H9 (cell line): Measurements from ENCODE around the gene HSPBP1. TPM values are rescaled to one million over a fixed set of nuclear protein-coding genes. Genes with fewer than 3 reads are reported as not detected.
A peak's percentile ranks its signal among the peaks of the same experiment; 100 is the strongest.

ENCODE experiments used
- DNase-seq: peaks from one replicate; pipeline ENCODE4 v3.0.0-alpha.2; 2017
- H2AFZ ChIP-seq: one replicate; pipeline ENCODE4 v1.6.1; 2013; ENCODE audit warnings: mild to moderate bottlenecking, low read length, control low read depth, moderate library complexity
- H2AK5ac ChIP-seq: 2 replicates; pipeline ENCODE4 v1.6.1; 2013; ENCODE audit warnings: low read length, control low read depth, mixed read lengths; ENCODE audit not compliant: insufficient read length
- H2BK120ac ChIP-seq: one replicate; pipeline ENCODE4 v1.6.1; 2013; ENCODE audit warnings: low read depth, mild to moderate bottlenecking, low read length, control low read depth, inconsistent platforms; ENCODE audit not compliant: poor library complexity, severe bottlenecking
- H2BK12ac ChIP-seq: 2 replicates; pipeline ENCODE4 v1.6.1; 2013; ENCODE audit warnings: low read length, control low read depth, mixed read lengths, low read depth; ENCODE audit not compliant: insufficient read length
- H2BK15ac ChIP-seq: 2 replicates; pipeline ENCODE4 v1.6.1; 2013; ENCODE audit warnings: low read depth, low read length, control low read depth
- H2BK20ac ChIP-seq: one replicate; pipeline ENCODE4 v1.6.1; 2013; ENCODE audit warnings: low read depth, mild to moderate bottlenecking, low read length, control low read depth, inconsistent platforms; ENCODE audit not compliant: poor library complexity, severe bottlenecking
- H2BK5ac ChIP-seq: 2 replicates; pipeline ENCODE4 v1.6.1; 2013; ENCODE audit warnings: low read length, control low read depth, mixed read lengths; ENCODE audit not compliant: insufficient read length
- H3K14ac ChIP-seq: 2 replicates; pipeline ENCODE4 v1.6.1; 2013; ENCODE audit warnings: low read length, control low read depth; ENCODE audit not compliant: insufficient read depth
- H3K18ac ChIP-seq: 2 replicates; pipeline ENCODE4 v1.6.1; 2013; ENCODE audit warnings: low read depth, mild to moderate bottlenecking, mixed read lengths, low read length, control low read depth; ENCODE audit not compliant: insufficient read length
- H3K23ac ChIP-seq: 2 replicates; pipeline ENCODE4 v1.6.1; 2013; ENCODE audit warnings: low read length, control low read depth, mixed read lengths, low read depth; ENCODE audit not compliant: insufficient read length
- H3K23me2 ChIP-seq: 2 replicates; pipeline ENCODE4 v1.6.1; 2013; ENCODE audit warnings: low read depth, mild to moderate bottlenecking, mixed read lengths, low read length, control low read depth; ENCODE audit not compliant: insufficient read length, poor library complexity, severe bottlenecking
- H3K27ac ChIP-seq: 2 replicates; pipeline ENCODE4 v1.5.1; 2013; ENCODE audit warnings: low read length, control low read depth, mixed read lengths, low read depth; ENCODE audit not compliant: insufficient read length
- H3K27me3 ChIP-seq: 2 replicates; pipeline ENCODE4 v1.6.1; 2013; ENCODE audit warnings: low read length, control low read depth, inconsistent platforms; ENCODE audit not compliant: insufficient read depth
- H3K4ac ChIP-seq: 2 replicates; pipeline ENCODE4 v1.6.1; 2013; ENCODE audit warnings: low read depth, mild to moderate bottlenecking, control low read depth, inconsistent platforms, low read length, moderate library complexity
- H3K4me1 ChIP-seq: 2 replicates; pipeline ENCODE4 v1.6.1; 2013; ENCODE audit warnings: low read length, control low read depth, inconsistent platforms; ENCODE audit not compliant: insufficient read depth
- H3K4me2 ChIP-seq: 2 replicates; pipeline ENCODE4 v1.6.1; 2013; ENCODE audit warnings: low read length, control low read depth, mixed read lengths; ENCODE audit not compliant: insufficient read length, insufficient read depth
- H3K56ac ChIP-seq: 2 replicates; pipeline ENCODE4 v1.6.1; 2013; ENCODE audit warnings: low read depth, mild to moderate bottlenecking, mixed read lengths, low read length, control low read depth; ENCODE audit not compliant: insufficient read length
- H3K79me1 ChIP-seq: 2 replicates; pipeline ENCODE4 v1.6.1; 2013; ENCODE audit warnings: low read depth, mild to moderate bottlenecking, moderate library complexity, low read length, control low read depth, inconsistent platforms; ENCODE audit not compliant: insufficient read depth, poor library complexity, severe bottlenecking
- H3K79me2 ChIP-seq: 2 replicates; pipeline ENCODE4 v1.6.1; 2013; ENCODE audit warnings: low read length, control low read depth, inconsistent platforms; ENCODE audit not compliant: insufficient read depth
- H3K9ac ChIP-seq: 2 replicates; pipeline ENCODE4 v1.6.1; 2013; ENCODE audit warnings: low read length, control low read depth, mixed read lengths; ENCODE audit not compliant: insufficient read length; ENCODE audit errors: extremely low read depth
- H3K9me3 ChIP-seq: one replicate; pipeline ENCODE4 v1.6.1; 2013; ENCODE audit warnings: low read depth, low read length, inconsistent platforms; ENCODE audit not compliant: control insufficient read depth
- H3T11ph ChIP-seq: one replicate; pipeline ENCODE4 v1.6.1; 2013; ENCODE audit warnings: mild to moderate bottlenecking, low read length, control low read depth, inconsistent platforms
- H4K20me1 ChIP-seq: one replicate; pipeline ENCODE4 v1.6.1; 2013; ENCODE audit not compliant: control insufficient read depth, insufficient read length, insufficient read depth
- H4K5ac ChIP-seq: 2 replicates; pipeline ENCODE4 v1.6.1; 2013; ENCODE audit warnings: low read depth, mild to moderate bottlenecking, mixed read lengths, low read length, control low read depth; ENCODE audit not compliant: insufficient read length
- H4K8ac ChIP-seq: replicated peaks from 2 replicates; pipeline ENCODE4 v1.6.1; 2013; ENCODE audit warnings: low read length, control low read depth, mixed read lengths, low read depth; ENCODE audit not compliant: insufficient read length
- H4K91ac ChIP-seq: 2 replicates; pipeline ENCODE4 v1.6.1; 2013; ENCODE audit warnings: low read depth, mild to moderate bottlenecking, moderate library complexity, mixed read lengths, low read length, control low read depth; ENCODE audit not compliant: insufficient read length
- H3K27ac Mint-ChIP-seq, 3 experiments: 2 replicates in 2 of 3; 3 replicates in 1 of 3; pipeline ENCODE4 v1.8.0; 2020 to 2021; ENCODE audit warnings: mixed read lengths in 3 of 3, mild to moderate bottlenecking in 1 of 3, moderate library complexity in 1 of 3
- H3K27me3 Mint-ChIP-seq: 2 replicates; pipeline ENCODE4 v1.8.0; 2021; ENCODE audit warnings: low read depth, mild to moderate bottlenecking, moderate library complexity, mixed read lengths
- H3K36me3 Mint-ChIP-seq, 3 experiments: 2 replicates in 2 of 3; 3 replicates in 1 of 3; pipeline ENCODE4 v1.8.0; 2020 to 2021; ENCODE audit warnings: low read depth in 3 of 3, mixed read lengths in 3 of 3; ENCODE audit not compliant: insufficient read depth in 1 of 3
- H3K4me1 Mint-ChIP-seq, 2 experiments: 2 replicates each; pipeline ENCODE4 v1.8.0; 2020; ENCODE audit warnings: mixed read lengths in 2 of 2
- H3K4me3 Mint-ChIP-seq, 2 experiments: 2 replicates in 1 of 2; 3 replicates in 1 of 2; pipeline ENCODE4 v1.8.0; 2020 to 2021; ENCODE audit warnings: mild to moderate bottlenecking in 2 of 2, mixed read lengths in 2 of 2, moderate library complexity in 1 of 2
- H3K9me3 Mint-ChIP-seq, 2 experiments: 2 replicates in 1 of 2; 3 replicates in 1 of 2; pipeline ENCODE4 v1.8.0; 2020; ENCODE audit warnings: mild to moderate bottlenecking in 2 of 2, mixed read lengths in 2 of 2, moderate library complexity in 1 of 2
- WGBS: extraction: QIAGEN DNeasy Blood & Tissue Kit; methylation state at CpG from one replicate; pipeline ENCODE4 v1.1.7; 2013; ENCODE audit warnings: missing lambda C conversion rate, low lambda C conversion rate, mixed read lengths; ENCODE audit not compliant: insufficient read length; ENCODE audit errors: extremely low coverage; 5-methylcytosine and 5-hydroxymethylcytosine counted together
- total RNA-seq: library from RNA; stranded (reverse); gene quantifications from 2 replicates; pipeline ENCODE4 v1.2.1, GENCODE V29; 2021
- TF ChIP-seq, protein P1 (sequence below): fragments of 200-600 bp; sonication (generic); conservative IDR thresholded peaks from 3 replicates; pipeline ENCODE4 v1.8.0; 2021; ENCODE audit warnings: antibody characterized with exemption, mild to moderate bottlenecking

Gene HSPBP1
- total RNA-seq, 1 experiment from 2014 or later: 47.4 TPM

- no peak overlapping the region for H3K18ac ChIP-seq
- Mint-ChIP-seq H3K4me3 (no peak overlapping the region), H3K4me1 (peaks cover 42 to 46% of the 10 kb centered on the region in 2 experiments), H3K36me3 (peaks cover 2 to 11% (median 7%) of the 10 kb centered on the region in 3 experiments; a peak in 6 of 7 replicates), H3K27me3 (no peaks in the 10 kb centered on the region; the same call in none of the 2 replicates), H3K27ac (peak overlapping the region in 2 of 3 experiments; percentile 4 to 28; a peak in 3 of 7 replicates), H3K9me3 (no peaks in the 10 kb centered on the region)
- no peak overlapping the region for H2BK15ac ChIP-seq
- no peak overlapping the region for H2BK12ac ChIP-seq
- H3K27ac ChIP-seq: no peak overlapping the region
- peaks cover 7% of the 10 kb centered on the region for H3K23me2 ChIP-seq
- H2BK20ac ChIP-seq: no peak overlapping the region
- TF ChIP-seq, protein P1, sequence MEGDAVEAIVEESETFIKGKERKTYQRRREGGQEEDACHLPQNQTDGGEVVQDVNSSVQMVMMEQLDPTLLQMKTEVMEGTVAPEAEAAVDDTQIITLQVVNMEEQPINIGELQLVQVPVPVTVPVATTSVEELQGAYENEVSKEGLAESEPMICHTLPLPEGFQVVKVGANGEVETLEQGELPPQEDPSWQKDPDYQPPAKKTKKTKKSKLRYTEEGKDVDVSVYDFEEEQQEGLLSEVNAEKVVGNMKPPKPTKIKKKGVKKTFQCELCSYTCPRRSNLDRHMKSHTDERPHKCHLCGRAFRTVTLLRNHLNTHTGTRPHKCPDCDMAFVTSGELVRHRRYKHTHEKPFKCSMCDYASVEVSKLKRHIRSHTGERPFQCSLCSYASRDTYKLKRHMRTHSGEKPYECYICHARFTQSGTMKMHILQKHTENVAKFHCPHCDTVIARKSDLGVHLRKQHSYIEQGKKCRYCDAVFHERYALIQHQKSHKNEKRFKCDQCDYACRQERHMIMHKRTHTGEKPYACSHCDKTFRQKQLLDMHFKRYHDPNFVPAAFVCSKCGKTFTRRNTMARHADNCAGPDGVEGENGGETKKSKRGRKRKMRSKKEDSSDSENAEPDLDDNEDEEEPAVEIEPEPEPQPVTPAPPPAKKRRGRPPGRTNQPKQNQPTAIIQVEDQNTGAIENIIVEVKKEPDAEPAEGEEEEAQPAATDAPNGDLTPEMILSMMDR: no peak
- peaks cover 18% of the 10 kb centered on the region for H3K79me1 ChIP-seq
- no peak overlapping the region for H3K4ac ChIP-seq
- no peak overlapping the region for H3K56ac ChIP-seq
- H2AK5ac ChIP-seq: no peak overlapping the region
- H2BK120ac ChIP-seq: no peak overlapping the region
- H3K27me3 ChIP-seq: no peaks in the 10 kb centered on the region
- no peak for DNase-seq
- H3K79me2 ChIP-seq: peaks cover 56% of the 10 kb centered on the region; the same call in 1 of the 2 replicates
- no peak overlapping the region for H3K4me2 ChIP-seq
- no peak overlapping the region for H3T11ph ChIP-seq
- no peak overlapping the region for H3K9ac ChIP-seq
- H3K4me1 ChIP-seq: peaks cover 12% of the 10 kb centered on the region; the same call in 1 of the 2 replicates
- no peak overlapping the region for H4K8ac ChIP-seq
- peaks cover 3% of the 10 kb centered on the region for H4K20me1 ChIP-seq
- no peak overlapping the region for H3K14ac ChIP-seq
- no CpG with 5 or more reads among the region's 21 CpGs for WGBS
- no peaks in the 10 kb centered on the region for H3K9me3 ChIP-seq
- H4K5ac ChIP-seq: no peak overlapping the region
- no peak overlapping the region for H4K91ac ChIP-seq
- no peak overlapping the region for H2AFZ ChIP-seq
- no peak overlapping the region for H2BK5ac ChIP-seq
- H3K23ac ChIP-seq: no peak overlapping the region
These were observed 26.9 kb downstream of the HSPBP1 start for GRCh38 chr19:55252760-55253663.
